GM23338 (cell line): ENCODE measurements around the gene ARID3B. TPM values are rescaled to one million over a fixed set of nuclear protein-coding genes. Genes with fewer than 3 reads are reported as not detected.

Source experiments
- ATAC-seq: fragments of 200-7000 bp; cut with Tn5 transposase; 3 replicates; pipeline ENCODE4 v1.9.1; 2020
- DNase-seq: peaks from one replicate; pipeline ENCODE4 v3.0.0-alpha.2; 2015; ENCODE audit warnings: low spot score
- H2AFZ ChIP-seq: fragments of 200-600 bp; sonication (generic); 2 replicates; pipeline ENCODE4 v1.8.0; 2016; ENCODE audit warnings: antibody characterized with exemption, mild to moderate bottlenecking, moderate library complexity
- H3F3A ChIP-seq: fragments of 200-600 bp; sonication (generic); replicated peaks from 2 replicates; pipeline ENCODE4 v1.8.0; 2017; ENCODE audit warnings: antibody characterized with exemption, mixed run types, low read depth
- H3K27ac ChIP-seq: fragments of 200-600 bp; sonication (generic); 2 replicates; pipeline ENCODE4 v1.6.1; 2016; ENCODE audit warnings: low read depth
- H3K27me3 ChIP-seq: fragments of 200-600 bp; sonication (generic); 2 replicates; pipeline ENCODE4 v1.8.0; 2016; ENCODE audit warnings: mild to moderate bottlenecking, mixed run types, moderate library complexity; ENCODE audit not compliant: insufficient read depth
- H3K36me3 ChIP-seq: fragments of 200-600 bp; sonication (generic); 2 replicates; pipeline ENCODE4 v1.8.0; 2016; ENCODE audit warnings: mild to moderate bottlenecking; ENCODE audit not compliant: insufficient read depth
- H3K4me1 ChIP-seq: fragments of 200-600 bp; sonication (generic); 2 replicates; pipeline ENCODE4 v1.8.0; 2016; ENCODE audit warnings: mild to moderate bottlenecking, moderate library complexity; ENCODE audit not compliant: insufficient read depth
- H3K4me2 ChIP-seq: fragments of 200-600 bp; sonication (generic); 2 replicates; pipeline ENCODE4 v1.7.1; 2017; ENCODE audit warnings: mixed run types
- H3K4me3 ChIP-seq: fragments of 200-600 bp; sonication (generic); 2 replicates; pipeline ENCODE4 v1.6.1; 2016; ENCODE audit warnings: mixed run types
- H3K79me2 ChIP-seq: fragments of 200-600 bp; sonication (generic); replicated peaks from 2 replicates; pipeline ENCODE4 v1.8.0; 2017; ENCODE audit warnings: mild to moderate bottlenecking; ENCODE audit not compliant: insufficient read depth
- H3K9me2 ChIP-seq: fragments of 200-600 bp; sonication (generic); 2 replicates; pipeline ENCODE4 v1.8.0; 2017; ENCODE audit not compliant: insufficient read depth
- H4K20me1 ChIP-seq: fragments of 200-600 bp; sonication (generic); replicated peaks from 2 replicates; pipeline ENCODE4 v1.8.0; 2017; ENCODE audit warnings: mild to moderate bottlenecking; ENCODE audit not compliant: insufficient read depth
- H3K27ac Mint-ChIP-seq: 2 replicates; pipeline ENCODE4 v1.8.0; 2020; ENCODE audit warnings: inconsistent platforms, mild to moderate bottlenecking, moderate library complexity, mixed read lengths
- H3K27me3 Mint-ChIP-seq: 3 replicates; pipeline ENCODE4 v1.8.0; 2022; ENCODE audit warnings: low read depth, mild to moderate bottlenecking, moderate library complexity, mixed read lengths, inconsistent platforms; ENCODE audit not compliant: insufficient read depth, poor library complexity
- H3K36me3 Mint-ChIP-seq: 3 replicates; pipeline ENCODE4 v1.8.0; 2021; ENCODE audit warnings: low read depth, mild to moderate bottlenecking, inconsistent platforms, moderate library complexity, mixed read lengths
- H3K4me1 Mint-ChIP-seq: 3 replicates; pipeline ENCODE4 v1.8.0; 2020; ENCODE audit warnings: mild to moderate bottlenecking, inconsistent platforms, mixed read lengths
- H3K4me3 Mint-ChIP-seq: 3 replicates; pipeline ENCODE4 v1.8.0; 2021; ENCODE audit warnings: moderate library complexity, mild to moderate bottlenecking, inconsistent platforms, mixed read lengths
- H3K9me3 Mint-ChIP-seq: 3 replicates; pipeline ENCODE4 v1.8.0; 2020; ENCODE audit warnings: moderate library complexity, mild to moderate bottlenecking, inconsistent platforms, mixed read lengths
- CREB1 ChIP-seq: fragments of 250-450 bp; sonication (Bioruptor Pico); IDR thresholded peaks from 2 replicates; pipeline ENCODE4 v1.5.0; 2020; ENCODE audit warnings: low read depth, mild to moderate bottlenecking, moderate library complexity
- CTCF ChIP-seq, 2 experiments: fragments of 200-600 bp in 1 of 2; sonication (generic) in 1 of 2; conservative IDR thresholded peaks; 2 replicates each; pipeline versions ENCODE4 v1.5.1 to v1.6.1; 2016 to 2017; ENCODE audit warnings: antibody characterized with exemption in 2 of 2, low read depth in 2 of 2, mild to moderate bottlenecking in 2 of 2, moderate library complexity in 1 of 2
- ETS1 ChIP-seq: IDR thresholded peaks from 2 replicates; pipeline ENCODE4 v1.6.1; 2016; ENCODE audit warnings: antibody characterized with exemption
- EZH2 ChIP-seq: fragments of 200-600 bp; sonication (generic); IDR thresholded peaks from one replicate; pipeline ENCODE4 v1.8.0; 2017; ENCODE audit warnings: antibody characterized with exemption, mild to moderate bottlenecking, low read depth; ENCODE audit not compliant: unreplicated experiment
- EZH2phosphoT487 ChIP-seq: fragments of 200-600 bp; sonication (generic); IDR thresholded peaks from one replicate; pipeline ENCODE4 v1.8.1; 2018; ENCODE audit warnings: antibody characterized with exemption; ENCODE audit not compliant: unreplicated experiment
- JUNB ChIP-seq: IDR thresholded peaks from one replicate; pipeline ENCODE4 v1.6.1; 2016; ENCODE audit warnings: antibody characterized with exemption; ENCODE audit not compliant: unreplicated experiment
- NANOG ChIP-seq: IDR thresholded peaks from 2 replicates; pipeline ENCODE4 v1.6.1; 2016; ENCODE audit warnings: antibody characterized with exemption, borderline replicate concordance
- POLR2AphosphoS5 ChIP-seq: IDR thresholded peaks from 2 replicates; pipeline ENCODE4 v1.6.1; 2016; ENCODE audit warnings: antibody characterized with exemption, low read depth
- STAT1 ChIP-seq: IDR thresholded peaks from one replicate; pipeline ENCODE4 v1.6.1; 2016; ENCODE audit warnings: antibody characterized with exemption; ENCODE audit not compliant: unreplicated experiment
- ZNF114 ChIP-seq: fragments of 250-450 bp; sonication (Bioruptor Pico); IDR thresholded peaks from 2 replicates; pipeline ENCODE4 v1.5.0; 2020; ENCODE audit warnings: mild to moderate bottlenecking, moderate library complexity
- ZNF331 ChIP-seq: fragments of 250-450 bp; sonication (Bioruptor Pico); IDR thresholded peaks from 2 replicates; pipeline ENCODE4 v1.5.0; 2020; ENCODE audit warnings: low read depth, mild to moderate bottlenecking, moderate library complexity
- polyA plus RNA-seq: library from polyadenylated mRNA; unstranded; fragments of >200 nt; fragmentation: Nextera tagmentation; extraction: Ambion mirVana; gene quantifications from 2 replicates; pipeline ENCODE4 v1.2.1, GENCODE V29; 2016
- total RNA-seq: library from RNA; depleted of rRNA; stranded (reverse); fragments of >200 nt; shearing (Covaris generic); gene quantifications from 2 replicates; pipeline ENCODE4 v1.2.3, GENCODE V29; 2014

Gene ARID3B
- total and polyA plus RNA-seq, 2 experiments from 2014 or later: 65.5 to 147 TPM

- DNase-seq: no peak
- Mint-ChIP-seq H3K27ac (no peak overlapping the region), H3K9me3 (no peaks in the 10 kb centered on the region; the same call in 2 of the 3 replicates), H3K27me3 (peaks cover 19% of the 10 kb centered on the region), H3K4me1 (peaks cover 13% of the 10 kb centered on the region), H3K4me3 (no peak overlapping the region), H3K36me3 (peaks cover 86% of the 10 kb centered on the region)
- no peak overlapping the region for H3K27ac ChIP-seq
- ATAC-seq: no peak
- no peak overlapping the region for H2AFZ ChIP-seq
- H3K4me2 ChIP-seq: no peak overlapping the region
- no peaks in the 10 kb centered on the region for H3K9me2 ChIP-seq
- H3K27me3 ChIP-seq: no peaks in the 10 kb centered on the region
- H4K20me1 ChIP-seq: peaks cover 14% of the 10 kb centered on the region
- peaks cover 16% of the 10 kb centered on the region; the same call in 1 of the 2 replicates for H3K36me3 ChIP-seq
- no peak for TF ChIP-seq JUNB
- no peak for TF ChIP-seq CTCF (conservative IDR thresholded peaks at IDR 0.05; ENCODE audit: low read depth in 2 of 2)
- TF ChIP-seq EZH2: no peak
- no peak for TF ChIP-seq CREB1 (CRISPR knock-in tag)
- TF ChIP-seq STAT1: no peak
- no peak for TF ChIP-seq ETS1
- TF ChIP-seq ZNF114 (CRISPR knock-in tag): no peak
- TF ChIP-seq EZH2phosphoT487: no peak
- TF ChIP-seq NANOG: no peak
- no peaks in the 10 kb centered on the region for H3K4me1 ChIP-seq
- no peak overlapping the region for H3K4me3 ChIP-seq
- H3K79me2 ChIP-seq: peaks cover 7% of the 10 kb centered on the region; the same call in 1 of the 2 replicates
- peaks cover 11% of the 10 kb centered on the region; the same call in 1 of the 2 replicates for H3F3A ChIP-seq
Measured at GRCh38 chr15:74625693-74626092, 84.7 kb downstream of the ARID3B start.

- Mint-ChIP-seq H3K4me1 (peaks cover 8% of the 10 kb centered on the region; the same call in 2 of the 3 replicates), H3K4me3 (no peak overlapping the region), H3K9me3 (no peaks in the 10 kb centered on the region), H3K27ac (no peak overlapping the region), H3K27me3 (peaks cover 16% of the 10 kb centered on the region), H3K36me3 (peaks cover 79% of the 10 kb centered on the region)
- Histone ChIP-seq H3F3A (0 out of 2 replicates have a peak, but pooled peaks cover 8% of the 10 kb centered on the region), H3K4me2 (no peak overlapping the region), H3K27me3 (no peaks in the 10 kb centered on the region), H2AFZ (no peak overlapping the region), H3K4me1 (no peaks in the 10 kb centered on the region), H4K20me1 (peaks cover 14% of the 10 kb centered on the region), H3K27ac (no peak overlapping the region), H3K79me2 (peaks cover 7% of the 10 kb centered on the region; the same call in 1 of the 2 replicates), H3K9me2 (no peaks in the 10 kb centered on the region), H3K36me3 (peaks cover 16% of the 10 kb centered on the region; the same call in 1 of the 2 replicates), H3K4me3 (no peak overlapping the region)
- ATAC-seq (no peak), DNase-seq (no peak)
- TF ChIP-seq STAT1 (no peak), ZNF331 (CRISPR knock-in tag) (no peak), ZNF114 (CRISPR knock-in tag) (no peak), CTCF (conservative IDR thresholded peaks at IDR 0.05; ENCODE audit: low read depth in 2 of 2) (no peak), EZH2phosphoT487 (no peak), POLR2AphosphoS5 (no peak), CREB1 (CRISPR knock-in tag) (no peak)
Measured at GRCh38 chr15:74626336-74626735, 85.3 kb downstream of the ARID3B start.
